ENCODE data around the gene BUB1B. TPM values are rescaled to one million over a fixed set of nuclear protein-coding genes. Genes with fewer than 3 reads are reported as not detected.

BUB1B gene
- total RNA-seq, 2 donors from 2014 or later: 2.5 to 8.2 TPM

DNA sequence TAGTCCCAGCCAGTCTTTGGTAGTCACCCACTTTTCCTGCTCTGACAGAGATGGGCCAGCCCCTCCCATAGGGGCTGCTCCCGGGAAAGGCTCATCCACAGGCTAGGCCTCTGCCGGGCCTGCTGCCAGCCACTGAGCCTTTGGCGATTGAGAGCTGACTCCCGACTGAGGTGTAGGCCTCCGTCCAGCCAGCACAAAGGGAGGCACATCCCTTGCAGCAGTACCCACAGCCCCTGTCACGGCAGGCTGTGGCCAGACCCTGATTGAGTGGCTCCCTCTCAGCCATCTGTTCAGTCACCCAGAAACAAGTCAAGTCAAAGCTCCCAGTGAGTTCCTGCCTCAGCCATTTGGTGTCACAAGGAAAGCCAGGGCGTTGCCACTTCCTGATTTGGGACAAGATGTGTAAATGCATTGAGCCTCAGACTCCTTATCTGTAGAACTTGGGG, 71.8 kb downstream of the BUB1B start:
- TF ChIP-seq POLR2AphosphoS5 (IDR thresholded peaks at IDR 0.05) (no peak), POLR2A (IDR thresholded peaks at IDR 0.05) (no peak)
- TF ChIP-seq, protein P1, sequence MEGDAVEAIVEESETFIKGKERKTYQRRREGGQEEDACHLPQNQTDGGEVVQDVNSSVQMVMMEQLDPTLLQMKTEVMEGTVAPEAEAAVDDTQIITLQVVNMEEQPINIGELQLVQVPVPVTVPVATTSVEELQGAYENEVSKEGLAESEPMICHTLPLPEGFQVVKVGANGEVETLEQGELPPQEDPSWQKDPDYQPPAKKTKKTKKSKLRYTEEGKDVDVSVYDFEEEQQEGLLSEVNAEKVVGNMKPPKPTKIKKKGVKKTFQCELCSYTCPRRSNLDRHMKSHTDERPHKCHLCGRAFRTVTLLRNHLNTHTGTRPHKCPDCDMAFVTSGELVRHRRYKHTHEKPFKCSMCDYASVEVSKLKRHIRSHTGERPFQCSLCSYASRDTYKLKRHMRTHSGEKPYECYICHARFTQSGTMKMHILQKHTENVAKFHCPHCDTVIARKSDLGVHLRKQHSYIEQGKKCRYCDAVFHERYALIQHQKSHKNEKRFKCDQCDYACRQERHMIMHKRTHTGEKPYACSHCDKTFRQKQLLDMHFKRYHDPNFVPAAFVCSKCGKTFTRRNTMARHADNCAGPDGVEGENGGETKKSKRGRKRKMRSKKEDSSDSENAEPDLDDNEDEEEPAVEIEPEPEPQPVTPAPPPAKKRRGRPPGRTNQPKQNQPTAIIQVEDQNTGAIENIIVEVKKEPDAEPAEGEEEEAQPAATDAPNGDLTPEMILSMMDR (IDR thresholded peaks at IDR 0.05): no peak
- H3K4me3 ChIP-seq: no peak overlapping the region
- no peak overlapping the region for H3K27ac ChIP-seq
- intact Hi-C loops (cut with DNase I): no loop called here
- no peaks in the 10 kb centered on the region for H3K4me1 ChIP-seq (replicated peaks)
- DNase-seq (ENCODE audit: low spot score): no peak
- H3K27me3 ChIP-seq (replicated peaks; ENCODE audit: insufficient read depth): no peaks in the 10 kb centered on the region
- 48% methylated on average over 7 of the region's 7 CpGs for WGBS
- no peaks in the 10 kb centered on the region for H3K9me3 ChIP-seq
- H3K36me3 ChIP-seq: no peaks in the 10 kb centered on the region

DNA sequence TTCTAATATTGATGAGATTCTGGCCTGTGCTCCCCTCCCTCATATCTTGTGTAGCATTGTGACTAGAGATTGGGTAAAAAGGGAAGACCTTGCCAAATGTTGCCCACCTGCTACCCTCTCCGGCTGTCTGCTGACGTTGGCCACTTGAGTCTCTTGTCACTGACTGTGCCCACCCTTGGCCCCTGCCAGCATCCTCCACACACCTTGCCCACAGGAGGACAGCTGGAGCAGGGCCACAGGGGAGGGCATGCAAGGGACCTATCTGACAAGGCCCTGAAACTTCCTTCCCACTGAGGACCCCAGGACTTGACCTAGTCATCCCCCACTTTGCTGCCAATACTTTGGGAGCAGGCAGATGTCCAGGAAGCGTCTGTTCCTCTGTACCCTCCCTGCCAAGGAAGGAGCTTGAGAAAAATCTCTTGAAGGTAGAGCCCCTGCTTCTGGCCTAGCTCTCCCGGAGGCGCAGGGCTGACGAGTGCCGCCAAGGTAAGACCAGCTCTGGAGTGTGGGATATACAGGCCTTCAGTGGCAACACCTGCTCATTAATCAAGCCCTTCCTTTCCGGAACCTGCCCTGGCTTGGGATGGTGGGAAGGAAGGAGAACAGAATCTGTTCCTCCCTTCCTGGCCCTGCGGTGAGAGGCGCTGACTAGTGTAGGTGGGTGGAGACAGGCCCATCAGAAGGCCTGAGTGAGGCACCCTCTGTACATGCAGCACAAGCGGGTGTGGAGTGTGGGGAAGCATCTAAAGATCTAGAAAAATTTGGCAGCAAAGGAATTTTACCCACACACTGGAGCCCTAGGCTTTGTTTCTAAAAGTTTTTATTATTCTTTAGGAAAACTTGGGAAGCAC, 73.1 kb downstream of the BUB1B start:
- TF ChIP-seq POLR2A (IDR thresholded peaks at IDR 0.05) (no peak), POLR2AphosphoS5 (IDR thresholded peaks at IDR 0.05) (no peak)
- TF ChIP-seq, protein P1 (IDR thresholded peaks at IDR 0.05): no peak
- no peak overlapping the region for H3K27ac ChIP-seq
- no peaks in the 10 kb centered on the region for H3K36me3 ChIP-seq
- H3K4me1 ChIP-seq (replicated peaks): no peaks in the 10 kb centered on the region
- 87% methylated on average over 11 of the region's 11 CpGs for WGBS
- no peaks in the 10 kb centered on the region for H3K27me3 ChIP-seq (replicated peaks; ENCODE audit: insufficient read depth)
- intact Hi-C loops (cut with DNase I): no loop called here
- H3K9me3 ChIP-seq: no peaks in the 10 kb centered on the region
- no peak for DNase-seq (ENCODE audit: low spot score)
- H3K4me3 ChIP-seq: no peak overlapping the region

DNA sequence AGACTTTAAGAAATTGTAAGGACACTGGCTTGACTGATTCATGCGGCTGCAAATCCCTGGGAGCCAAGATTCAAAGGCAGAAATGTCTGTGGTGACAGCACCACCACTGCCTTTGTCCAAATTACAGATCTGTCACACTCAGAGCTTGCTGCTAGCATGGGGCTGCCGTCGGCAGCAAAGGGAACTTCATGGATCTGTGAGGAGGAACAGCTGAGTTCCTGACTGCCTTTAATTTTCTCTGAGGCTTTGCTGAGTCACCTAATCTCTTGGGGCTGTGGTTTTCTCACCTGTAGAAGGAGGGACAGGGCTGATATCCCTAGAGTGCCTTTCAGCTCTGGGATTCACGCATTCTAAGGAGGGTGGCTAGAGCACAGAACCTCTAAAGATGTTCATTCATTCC, 73.9 kb downstream of the BUB1B start:
- intact Hi-C loops (cut with DNase I): no loop called here
- no peak overlapping the region for H3K4me3 ChIP-seq
- H3K27me3 ChIP-seq (replicated peaks; ENCODE audit: insufficient read depth): no peaks in the 10 kb centered on the region
- H3K36me3 ChIP-seq: no peaks in the 10 kb centered on the region
- H3K27ac ChIP-seq: no peak overlapping the region
- no peak for TF ChIP-seq POLR2AphosphoS5 (IDR thresholded peaks at IDR 0.05)
- TF ChIP-seq POLR2A (IDR thresholded peaks at IDR 0.05): no peak
- H3K4me1 ChIP-seq (replicated peaks): no peaks in the 10 kb centered on the region
- DNase-seq (ENCODE audit: low spot score): no peak
- H3K9me3 ChIP-seq: no peaks in the 10 kb centered on the region
- 74% methylated on average over 4 of the region's 4 CpGs for WGBS

- Histone ChIP-seq H3K4me3 (no peak overlapping the region), H3K27me3 (replicated peaks; ENCODE audit: insufficient read depth) (no peaks in the 10 kb centered on the region), H3K9me3 (no peaks in the 10 kb centered on the region), H3K4me1 (replicated peaks) (no peaks in the 10 kb centered on the region), H3K27ac (no peak overlapping the region), H3K36me3 (no peaks in the 10 kb centered on the region)
- intact Hi-C loops (cut with DNase I): no loop called here
- TF ChIP-seq POLR2AphosphoS5 (IDR thresholded peaks at IDR 0.05) (no peak), POLR2A (IDR thresholded peaks at IDR 0.05) (no peak)
- TF ChIP-seq, protein P1 (IDR thresholded peaks at IDR 0.05): no peak
- no peak for DNase-seq (ENCODE audit: low spot score)
- 89% methylated on average over 4 of the region's 4 CpGs for WGBS
Observed at GRCh38 chr15:40235201-40235885, 74.5 kb downstream of the BUB1B start.

DNA sequence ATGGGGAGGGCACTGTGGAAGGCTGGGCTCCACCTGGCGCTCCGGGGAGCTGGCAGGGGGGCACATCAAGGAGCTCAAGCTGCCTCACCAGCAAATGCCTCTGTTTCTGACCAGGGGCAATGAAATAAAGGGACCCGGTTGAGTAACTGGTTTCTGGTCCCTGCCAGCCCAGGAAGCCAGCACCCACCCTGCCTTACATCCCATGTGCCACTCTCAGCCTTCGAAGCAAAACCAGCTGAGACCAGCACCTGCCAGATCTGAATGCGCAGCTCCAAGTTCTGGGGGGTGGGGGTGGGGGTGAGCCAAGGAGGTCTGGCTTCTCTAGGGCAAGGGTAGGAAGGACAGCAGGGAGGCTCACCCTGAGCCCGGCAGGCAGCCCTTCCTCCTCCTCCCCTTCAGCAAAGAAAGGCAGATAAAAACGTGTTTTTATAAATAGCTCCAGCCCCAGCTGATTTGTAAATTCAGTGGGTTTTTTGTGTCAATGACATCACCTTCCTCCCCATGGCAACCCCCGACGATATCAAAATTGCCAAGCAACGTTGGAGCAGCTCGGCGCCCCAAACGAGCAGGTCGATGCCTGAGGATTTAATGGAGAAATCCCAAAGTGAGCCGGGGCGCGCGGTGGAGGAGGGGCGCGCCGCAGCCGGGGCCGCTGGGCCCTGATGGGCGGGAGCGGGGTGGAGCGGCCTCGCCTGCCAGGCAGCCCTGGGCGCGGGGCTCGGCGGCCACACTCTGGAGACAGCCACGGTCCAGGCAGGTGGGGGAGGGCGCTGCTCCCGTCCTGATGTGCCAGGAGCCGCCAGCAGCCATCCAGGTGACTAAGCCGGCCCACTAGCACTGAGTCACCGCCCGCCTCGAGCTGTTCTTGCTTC, 77.9 kb downstream of the BUB1B start, which contains the start of gene PAK6:
TSS of gene PAK6 (plus strand) at position 532 of the 872 bp plus-strand sequence. CDS start 25,723 bp downstream, outside the sequence.
- WGBS: 6% methylated on average over 39 of the region's 39 CpGs
- TF ChIP-seq POLR2A (IDR thresholded peaks at IDR 0.05): peak; percentile 77
- TF ChIP-seq POLR2AphosphoS5 (IDR thresholded peaks at IDR 0.05): peak; percentile 41
- TF ChIP-seq, protein P1 (IDR thresholded peaks at IDR 0.05): peak in 1 of 4 experiments; percentile 7
- intact Hi-C loops (cut with DNase I): no loop called here
- H3K9me3 ChIP-seq: no peaks in the 10 kb centered on the region
- no peaks in the 10 kb centered on the region for H3K27me3 ChIP-seq (replicated peaks; ENCODE audit: insufficient read depth)
- no peaks in the 10 kb centered on the region for H3K4me1 ChIP-seq (replicated peaks)
- DNase-seq (ENCODE audit: low spot score): peak; percentile 81
- H3K27ac ChIP-seq: peak within 1 kb of the TSS; percentile 23 to 32
- peak within 1 kb of the TSS; percentile 12 to 24 for H3K4me3 ChIP-seq
- H3K36me3 ChIP-seq: no peaks in the 10 kb centered on the region

All from prostate gland (tissue), 2 donors.